Type B pancreatic cell (in vitro differentiated cells): ENCODE data around the gene TMC5. TPM values are rescaled to one million over a fixed set of nuclear protein-coding genes. Genes with fewer than 3 reads are reported as not detected.

Experiments
- DNase-seq: peaks from one replicate; pipeline ENCODE4 v3.0.0; 2021; ENCODE audit warnings: mixed read lengths; ENCODE audit not compliant: unreplicated experiment; ENCODE audit errors: extremely low spot score
- H3K27ac Mint-ChIP-seq: 2 replicates; pipeline ENCODE4 v1.8.0; 2021; ENCODE audit warnings: mild to moderate bottlenecking, mixed read lengths
- H3K27me3 Mint-ChIP-seq: 2 replicates; pipeline ENCODE4 v1.8.0; 2021; ENCODE audit warnings: mixed read lengths
- H3K36me3 Mint-ChIP-seq: 2 replicates; pipeline ENCODE4 v1.8.0; 2021; ENCODE audit warnings: mixed read lengths
- H3K4me1 Mint-ChIP-seq: one replicate; pipeline ENCODE4 v1.8.0; 2021; ENCODE audit warnings: mixed read lengths; ENCODE audit not compliant: unreplicated experiment
- H3K4me3 Mint-ChIP-seq: 2 replicates; pipeline ENCODE4 v1.8.0; 2021; ENCODE audit warnings: mild to moderate bottlenecking, mixed read lengths
- H3K9me3 Mint-ChIP-seq: 2 replicates; pipeline ENCODE4 v1.8.0; 2021; ENCODE audit warnings: mixed read lengths
- total RNA-seq: library from RNA; stranded (reverse); gene quantifications from 2 replicates; pipeline ENCODE4 v1.2.1, GENCODE V29; 2021; ENCODE audit warnings: low replicate concordance
- TF ChIP-seq, protein P1 (sequence below): fragments of 200-600 bp; sonication (generic); conservative IDR thresholded peaks from 2 replicates; pipeline ENCODE4 v1.5.0; 2021; ENCODE audit warnings: antibody characterized with exemption, mild to moderate bottlenecking

TMC5 gene
- total RNA-seq, 1 donor from 2014 or later = 9.1 TPM

DNA sequence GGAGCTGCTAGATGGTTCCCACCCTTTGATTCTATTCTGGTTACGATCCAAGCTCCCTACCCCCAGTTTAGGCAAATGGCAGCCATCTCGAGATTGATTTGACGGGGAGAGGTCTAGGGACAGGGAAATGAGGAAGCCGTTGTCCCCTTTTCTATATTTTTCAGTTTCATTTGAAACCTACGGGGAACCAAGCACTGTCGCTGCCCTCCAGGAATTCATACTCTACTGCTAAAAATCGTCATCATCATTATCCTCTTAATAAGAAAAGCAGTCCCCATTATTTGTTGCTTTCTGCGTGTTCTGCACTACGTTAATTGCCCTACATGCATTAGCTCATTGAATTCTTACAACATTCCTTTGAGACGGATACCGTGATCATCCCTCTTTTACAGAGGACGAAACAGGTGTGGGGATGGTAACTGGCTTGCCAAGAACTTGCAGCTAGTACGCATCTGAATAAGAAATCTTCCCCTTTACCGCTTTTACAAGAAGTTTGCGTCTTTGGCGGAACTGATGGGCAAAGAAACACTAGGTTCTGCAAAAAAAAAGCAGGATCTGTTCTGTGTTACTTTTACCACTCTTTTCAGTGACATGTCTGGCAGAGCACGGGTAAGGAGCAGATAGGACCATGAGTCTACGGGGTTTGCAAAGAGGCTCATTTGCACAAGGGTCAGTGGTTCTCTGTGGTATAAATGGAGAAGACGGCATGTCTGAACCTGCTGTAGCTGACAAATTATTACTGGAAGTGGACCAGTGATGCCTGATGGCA is 107.1 kb downstream of the TMC5 start:
- Mint-ChIP-seq H3K9me3 (no peaks in the 10 kb centered on the region), H3K27ac (peak overlapping the region; percentile 93), H3K27me3 (no peaks in the 10 kb centered on the region), H3K4me1 (peaks cover 28% of the 10 kb centered on the region), H3K36me3 (peaks cover 5% of the 10 kb centered on the region), H3K4me3 (peak overlapping the region; percentile 99)
- DNase-seq = no peak
- TF ChIP-seq, protein P1, sequence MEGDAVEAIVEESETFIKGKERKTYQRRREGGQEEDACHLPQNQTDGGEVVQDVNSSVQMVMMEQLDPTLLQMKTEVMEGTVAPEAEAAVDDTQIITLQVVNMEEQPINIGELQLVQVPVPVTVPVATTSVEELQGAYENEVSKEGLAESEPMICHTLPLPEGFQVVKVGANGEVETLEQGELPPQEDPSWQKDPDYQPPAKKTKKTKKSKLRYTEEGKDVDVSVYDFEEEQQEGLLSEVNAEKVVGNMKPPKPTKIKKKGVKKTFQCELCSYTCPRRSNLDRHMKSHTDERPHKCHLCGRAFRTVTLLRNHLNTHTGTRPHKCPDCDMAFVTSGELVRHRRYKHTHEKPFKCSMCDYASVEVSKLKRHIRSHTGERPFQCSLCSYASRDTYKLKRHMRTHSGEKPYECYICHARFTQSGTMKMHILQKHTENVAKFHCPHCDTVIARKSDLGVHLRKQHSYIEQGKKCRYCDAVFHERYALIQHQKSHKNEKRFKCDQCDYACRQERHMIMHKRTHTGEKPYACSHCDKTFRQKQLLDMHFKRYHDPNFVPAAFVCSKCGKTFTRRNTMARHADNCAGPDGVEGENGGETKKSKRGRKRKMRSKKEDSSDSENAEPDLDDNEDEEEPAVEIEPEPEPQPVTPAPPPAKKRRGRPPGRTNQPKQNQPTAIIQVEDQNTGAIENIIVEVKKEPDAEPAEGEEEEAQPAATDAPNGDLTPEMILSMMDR = no peak

GRCh38 chr16:19525385-19525723 is 107.7 kb downstream of the TMC5 start:
- no peaks in the 10 kb centered on the region for H3K27me3 Mint-ChIP-seq

GRCh38 chr16:19527161-19527560 is 109.5 kb downstream of the TMC5 start:
- TF ChIP-seq, protein P1 = no peak
- no peak overlapping the region for H3K27ac Mint-ChIP-seq
- peaks cover 19% of the 10 kb centered on the region for H3K4me1 Mint-ChIP-seq
- no peaks in the 10 kb centered on the region for H3K9me3 Mint-ChIP-seq
- H3K36me3 Mint-ChIP-seq = peaks cover 7% of the 10 kb centered on the region
- no peaks in the 10 kb centered on the region for H3K27me3 Mint-ChIP-seq
- no peak overlapping the region for H3K4me3 Mint-ChIP-seq
- DNase-seq = no peak

More at GRCh38 chr16:19525385-19525723, 107.7 kb downstream of the TMC5 start:
- Mint-ChIP-seq H3K4me1 (peaks cover 28% of the 10 kb centered on the region), H3K27ac (peak overlapping the region; percentile 93), H3K9me3 (no peaks in the 10 kb centered on the region), H3K36me3 (peaks cover 5% of the 10 kb centered on the region), H3K4me3 (peak overlapping the region; percentile 99)
- TF ChIP-seq, protein P1 = no peak
- no peak for DNase-seq

GRCh38 chr16:19528666-19529065 is 111.0 kb downstream of the TMC5 start:
- TF ChIP-seq, protein P1 = no peak
- DNase-seq = no peak
- H3K4me3 Mint-ChIP-seq = no peak overlapping the region
- H3K36me3 Mint-ChIP-seq = peaks cover 10% of the 10 kb centered on the region
- H3K27me3 Mint-ChIP-seq = no peaks in the 10 kb centered on the region
- H3K27ac Mint-ChIP-seq = no peak overlapping the region
- no peaks in the 10 kb centered on the region for H3K9me3 Mint-ChIP-seq
- H3K4me1 Mint-ChIP-seq = peaks cover 14% of the 10 kb centered on the region

DNA sequence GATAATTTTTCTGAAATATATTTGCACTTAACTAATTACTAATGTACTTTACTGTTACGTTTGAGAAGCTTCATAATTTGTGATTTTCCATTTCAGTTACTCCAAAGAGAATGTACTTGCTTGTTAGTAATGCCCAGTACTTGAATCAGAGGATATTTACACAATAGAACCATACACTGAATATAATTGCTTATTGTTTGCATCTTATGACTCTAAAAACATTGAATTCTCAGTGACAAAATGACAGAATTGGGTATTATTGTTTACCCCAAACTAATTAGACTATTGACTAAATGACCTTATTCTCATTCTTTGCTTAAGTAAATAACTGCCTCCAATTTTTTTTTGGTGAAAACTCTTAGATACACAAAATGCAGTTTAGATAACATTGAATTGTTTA is 114.9 kb downstream of the TMC5 start:
- DNase-seq = no peak
- Mint-ChIP-seq H3K4me3 (no peak overlapping the region), H3K9me3 (no peaks in the 10 kb centered on the region), H3K4me1 (no peaks in the 10 kb centered on the region), H3K27ac (no peak overlapping the region), H3K27me3 (no peaks in the 10 kb centered on the region), H3K36me3 (peaks cover 28% of the 10 kb centered on the region)
- TF ChIP-seq, protein P1 = no peak
